Calu3 (cell line): ENCODE results near the gene SFMBT1. TPM values are rescaled to one million over a fixed set of nuclear protein-coding genes. Genes with fewer than 3 reads are reported as not detected.

Experiments used
- Bru-seq: library from RNA; stranded (reverse); fragments of 400-500 nt; gene quantifications from one replicate; lab custom pipeline; 2021; lab: Mats Ljungman, UMichigan
- BruChase-seq, 2 experiments: library from RNA; stranded (reverse); fragments of 400-500 nt; gene quantifications; one replicate each; lab custom pipeline; 2021; lab: Mats Ljungman, UMichigan
- BruUV-seq: library from RNA; stranded (reverse); fragments of 400-500 nt; replicated peaks from 2 replicates; lab custom pipeline; 2021; lab: Mats Ljungman, UMichigan
- CTCF ChIA-PET: fragments of 300-600 bp; sonication (Branson Sonifier 250); formaldehyde crosslinking; loops from one replicate; lab custom pipeline; 2022; ENCODE audit warnings: antibody characterized with exemption; lab: Charles Lee
- DNase-seq: peaks from one replicate; pipeline ENCODE4 v3.0.0; 2022
- H3K27ac Mint-ChIP-seq: one replicate; pipeline ENCODE4 v1.8.0; 2022; ENCODE audit warnings: mixed read lengths; ENCODE audit not compliant: unreplicated experiment
- H3K27me3 Mint-ChIP-seq: one replicate; pipeline ENCODE4 v1.8.0; 2022; ENCODE audit warnings: mixed read lengths; ENCODE audit not compliant: unreplicated experiment
- H3K36me3 Mint-ChIP-seq: one replicate; pipeline ENCODE4 v1.8.0; 2022; ENCODE audit warnings: mild to moderate bottlenecking, moderate library complexity, mixed read lengths; ENCODE audit not compliant: insufficient read depth, unreplicated experiment
- H3K4me1 Mint-ChIP-seq: one replicate; pipeline ENCODE4 v1.8.0; 2022; ENCODE audit warnings: mild to moderate bottlenecking, low read depth, mixed read lengths; ENCODE audit not compliant: unreplicated experiment
- H3K4me3 Mint-ChIP-seq: one replicate; pipeline ENCODE4 v1.8.0; 2022; ENCODE audit warnings: mild to moderate bottlenecking, low read depth, moderate library complexity, mixed read lengths; ENCODE audit not compliant: unreplicated experiment
- H3K9me3 Mint-ChIP-seq: one replicate; pipeline ENCODE4 v1.8.0; 2022; ENCODE audit warnings: low read depth, mixed read lengths; ENCODE audit not compliant: unreplicated experiment
- intact Hi-C: fragments of 100-400 bp; cut with micrococcal nuclease; formaldehyde crosslinking; loops from one replicate; pipeline ENCODE4 v1.10.0; 2022; ENCODE audit not compliant: unreplicated experiment
- long read RNA-seq: library from polyadenylated mRNA; stranded (forward); transcript quantifications from one replicate; pipeline ENCODE4 v2.0.0, GENCODE V29; 2022
- total RNA-seq: library from RNA; stranded (reverse); gene quantifications from 2 replicates; pipeline ENCODE4 v1.2.3, GENCODE V29; 2022
- TF ChIP-seq, protein P1 (sequence below): fragments of 200-600 bp; IDR thresholded peaks from one replicate; pipeline ENCODE4 v1.8.0; 2022; ENCODE audit warnings: antibody characterized with exemption; ENCODE audit not compliant: unreplicated experiment

Gene SFMBT1, protein sequence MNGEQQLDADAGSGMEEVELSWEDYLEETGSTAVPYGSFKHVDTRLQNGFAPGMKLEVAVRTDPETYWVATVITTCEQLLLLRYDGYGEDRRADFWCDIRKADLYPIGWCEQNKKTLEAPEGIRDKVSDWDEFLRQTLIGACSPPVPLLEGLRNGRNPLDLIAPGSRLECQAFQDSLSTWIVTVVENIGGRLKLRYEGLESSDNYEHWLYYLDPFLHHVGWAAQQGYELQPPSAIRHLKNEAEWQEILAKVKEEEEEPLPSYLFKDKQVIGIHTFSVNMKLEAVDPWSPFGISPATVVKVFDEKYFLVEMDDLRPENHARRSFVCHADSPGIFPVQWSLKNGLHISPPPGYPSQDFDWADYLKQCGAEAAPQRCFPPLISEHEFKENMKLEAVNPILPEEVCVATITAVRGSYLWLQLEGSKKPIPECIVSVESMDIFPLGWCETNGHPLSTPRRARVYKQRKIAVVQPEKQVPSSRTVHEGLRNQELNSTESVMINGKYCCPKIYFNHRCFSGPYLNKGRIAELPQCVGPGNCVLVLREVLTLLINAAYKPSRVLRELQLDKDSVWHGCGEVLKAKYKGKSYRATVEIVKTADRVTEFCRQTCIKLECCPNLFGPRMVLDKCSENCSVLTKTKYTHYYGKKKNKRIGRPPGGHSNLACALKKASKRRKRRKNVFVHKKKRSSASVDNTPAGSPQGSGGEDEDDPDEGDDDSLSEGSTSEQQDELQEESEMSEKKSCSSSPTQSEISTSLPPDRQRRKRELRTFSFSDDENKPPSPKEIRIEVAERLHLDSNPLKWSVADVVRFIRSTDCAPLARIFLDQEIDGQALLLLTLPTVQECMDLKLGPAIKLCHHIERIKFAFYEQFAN
- total RNA-seq (36.6 and 37.6 TPM in 2 replicates), Bru-seq, nascent RNA (percentile 87 among the genes with signal in this experiment), BruChase-seq, experiment 1, labeled RNA remaining after a 6-hour chase (percentile 78 among the genes with signal in this experiment), BruChase-seq, experiment 2, labeled RNA remaining after a 2-hour chase (percentile 80 among the genes with signal in this experiment)
- long read RNA-seq, full-length matches to known transcripts, result 9 of 38 reads
- long read RNA-seq, partial matches to known transcripts, result 6 of 38 reads
- long read RNA-seq, other reads (novel, unspliced or antisense), result 23 of 38 reads

DNA sequence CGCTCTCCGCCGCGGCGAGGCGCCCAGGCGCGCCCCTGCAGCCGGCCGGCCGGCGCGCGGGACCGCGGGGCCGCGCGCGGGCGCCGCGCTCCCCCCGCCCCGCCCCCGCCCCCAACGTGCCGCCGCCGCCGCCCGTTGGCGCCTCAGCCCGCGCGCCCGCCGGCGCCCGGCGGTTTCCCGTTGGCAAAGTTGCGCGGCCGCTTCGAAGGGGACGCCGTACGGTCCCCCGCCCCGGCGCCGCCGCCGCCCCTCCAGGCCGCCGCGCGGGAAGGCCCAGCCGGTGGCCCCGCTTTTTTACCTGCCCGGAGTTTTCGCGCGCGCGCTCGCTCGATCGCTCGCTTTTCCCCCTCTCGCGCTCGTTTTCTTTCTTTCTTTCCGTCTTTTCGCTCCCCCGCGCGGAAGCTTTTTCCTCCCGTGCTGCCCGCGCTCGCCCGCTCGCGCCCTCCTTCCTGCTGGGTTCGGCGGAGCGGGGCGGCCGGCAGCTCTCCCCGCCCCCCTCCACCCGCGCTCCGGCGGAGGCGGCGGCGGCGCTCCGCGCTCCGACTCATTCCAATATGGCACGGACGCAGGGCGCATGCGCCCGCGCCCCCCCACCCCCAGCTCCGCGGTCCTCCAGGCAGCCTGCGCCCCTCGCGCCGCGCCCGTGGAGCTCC, at the start of gene SFMBT1:
Gene SFMBT1, minus strand, starts transcription at position 556 of the 653 bp plus-strand sequence. CDS start 76,945 bp downstream, outside the sequence.
- CTCF ChIA-PET, result no interaction called here
- H3K27me3 Mint-ChIP-seq, result no peaks in the 10 kb centered on the region
- H3K27ac Mint-ChIP-seq, result peak within 1 kb of the TSS; percentile 75
- no TSS peak for BruUV-seq
- intact Hi-C loops, result no loop called here
- TF ChIP-seq, protein P1, sequence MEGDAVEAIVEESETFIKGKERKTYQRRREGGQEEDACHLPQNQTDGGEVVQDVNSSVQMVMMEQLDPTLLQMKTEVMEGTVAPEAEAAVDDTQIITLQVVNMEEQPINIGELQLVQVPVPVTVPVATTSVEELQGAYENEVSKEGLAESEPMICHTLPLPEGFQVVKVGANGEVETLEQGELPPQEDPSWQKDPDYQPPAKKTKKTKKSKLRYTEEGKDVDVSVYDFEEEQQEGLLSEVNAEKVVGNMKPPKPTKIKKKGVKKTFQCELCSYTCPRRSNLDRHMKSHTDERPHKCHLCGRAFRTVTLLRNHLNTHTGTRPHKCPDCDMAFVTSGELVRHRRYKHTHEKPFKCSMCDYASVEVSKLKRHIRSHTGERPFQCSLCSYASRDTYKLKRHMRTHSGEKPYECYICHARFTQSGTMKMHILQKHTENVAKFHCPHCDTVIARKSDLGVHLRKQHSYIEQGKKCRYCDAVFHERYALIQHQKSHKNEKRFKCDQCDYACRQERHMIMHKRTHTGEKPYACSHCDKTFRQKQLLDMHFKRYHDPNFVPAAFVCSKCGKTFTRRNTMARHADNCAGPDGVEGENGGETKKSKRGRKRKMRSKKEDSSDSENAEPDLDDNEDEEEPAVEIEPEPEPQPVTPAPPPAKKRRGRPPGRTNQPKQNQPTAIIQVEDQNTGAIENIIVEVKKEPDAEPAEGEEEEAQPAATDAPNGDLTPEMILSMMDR, result no peak
- H3K4me3 Mint-ChIP-seq, result peak within 1 kb of the TSS; percentile 88
- H3K9me3 Mint-ChIP-seq, result no peaks in the 10 kb centered on the region
- DNase-seq, result peak; percentile 67
- H3K36me3 Mint-ChIP-seq, result peaks cover 32% of the 10 kb centered on the region
- peaks cover 10% of the 10 kb centered on the region for H3K4me1 Mint-ChIP-seq

DNA sequence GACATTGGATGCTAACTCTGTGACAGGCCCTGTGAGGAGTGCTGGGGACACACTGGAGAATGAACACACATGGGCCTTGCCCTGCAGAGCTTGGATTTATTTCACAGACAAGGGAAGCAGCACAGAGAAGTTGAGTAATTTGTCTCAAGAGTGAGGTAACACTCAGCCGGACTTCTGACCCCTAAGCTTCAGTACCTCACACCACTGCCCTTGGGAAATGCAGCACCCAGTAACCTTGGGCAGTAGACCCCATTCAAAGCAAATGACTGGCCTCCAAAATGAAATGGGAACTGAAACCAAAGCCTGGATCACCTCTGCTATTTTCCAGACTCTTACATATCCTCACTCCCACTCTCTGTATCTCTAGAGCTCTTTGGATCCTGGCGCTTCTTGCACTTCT, 47.1 kb upstream of the SFMBT1 start:
- TF ChIP-seq, protein P1, result no peak
- no peak overlapping the region for H3K4me3 Mint-ChIP-seq
- H3K4me1 Mint-ChIP-seq, result no peaks in the 10 kb centered on the region
- no peak overlapping the region for H3K27ac Mint-ChIP-seq
- BruUV-seq, result no TSS peak
- intact Hi-C loops, result no loop called here
- no peaks in the 10 kb centered on the region for H3K27me3 Mint-ChIP-seq
- no peaks in the 10 kb centered on the region for H3K9me3 Mint-ChIP-seq
- CTCF ChIA-PET, result no interaction called here
- DNase-seq, result no peak
- peaks cover 17% of the 10 kb centered on the region for H3K36me3 Mint-ChIP-seq

DNA sequence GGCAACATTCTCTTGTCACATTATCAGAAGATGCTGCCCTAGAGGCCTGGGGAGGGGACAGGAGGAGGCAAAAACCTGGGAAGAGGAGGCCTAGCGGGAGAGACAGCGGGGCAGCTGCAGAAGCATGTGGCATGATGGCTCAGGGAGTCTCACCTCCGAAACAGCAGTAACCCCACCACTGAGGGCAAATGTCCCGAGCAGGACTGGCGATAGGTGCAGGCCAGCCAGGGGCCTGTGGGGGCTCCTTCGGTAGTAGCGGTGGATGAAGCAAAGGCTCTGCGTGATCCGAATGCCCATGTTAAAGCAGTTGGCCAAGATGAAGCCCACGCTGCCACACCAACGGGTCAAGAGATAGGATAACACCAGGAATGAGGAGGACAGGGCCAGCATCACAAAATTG, 46.3 kb upstream of the SFMBT1 start:
- no peaks in the 10 kb centered on the region for H3K9me3 Mint-ChIP-seq
- no peak for DNase-seq
- intact Hi-C loops, result no loop called here
- CTCF ChIA-PET, result no interaction called here
- no peaks in the 10 kb centered on the region for H3K27me3 Mint-ChIP-seq
- H3K4me3 Mint-ChIP-seq, result no peak overlapping the region
- peaks cover 25% of the 10 kb centered on the region for H3K36me3 Mint-ChIP-seq
- no peaks in the 10 kb centered on the region for H3K4me1 Mint-ChIP-seq
- no peak overlapping the region for H3K27ac Mint-ChIP-seq
- no TSS peak for BruUV-seq
- TF ChIP-seq, protein P1, result no peak
